Parietal lobe (tissue), 2 donors: Measurements from ENCODE around the gene ZBTB2. TPM values are rescaled to one million over a fixed set of nuclear protein-coding genes. Genes with fewer than 3 reads are reported as not detected.

ENCODE experiments used
- small RNA-seq: library from RNA; depleted of rRNA; stranded (forward); fragments of <200 nt; gene quantifications from one replicate; pipeline ENCODE3, GENCODE V24; 2014; ENCODE audit warnings: low replicate concordance
- total RNA-seq: library from RNA; depleted of rRNA; stranded (reverse); fragments of >200 nt; gene quantifications from one replicate; pipeline ENCODE4 v1.2.3, GENCODE V29; 2014

The ZBTB2 gene, protein sequence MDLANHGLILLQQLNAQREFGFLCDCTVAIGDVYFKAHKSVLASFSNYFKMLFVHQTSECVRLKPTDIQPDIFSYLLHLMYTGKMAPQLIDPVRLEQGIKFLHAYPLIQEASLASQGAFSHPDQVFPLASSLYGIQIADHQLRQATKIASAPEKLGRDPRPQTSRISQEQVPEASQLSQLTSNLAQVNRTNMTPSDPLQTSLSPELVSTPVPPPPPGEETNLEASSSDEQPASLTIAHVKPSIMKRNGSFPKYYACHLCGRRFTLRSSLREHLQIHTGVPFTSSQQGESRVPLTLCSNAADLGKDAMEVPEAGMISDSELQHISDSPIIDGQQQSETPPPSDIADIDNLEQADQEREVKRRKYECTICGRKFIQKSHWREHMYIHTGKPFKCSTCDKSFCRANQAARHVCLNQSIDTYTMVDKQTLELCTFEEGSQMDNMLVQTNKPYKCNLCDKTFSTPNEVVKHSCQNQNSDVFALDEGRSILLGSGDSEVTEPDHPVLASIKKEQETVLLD
- 10.3 TPM for total RNA-seq

GRCh38 chr6:151391471-151392413 lies at the start of gene ZBTB2:
Gene ZBTB2, minus strand, starts transcription at chr6:151391559. Its CDS starts 17,922 bp downstream, at chr6:151373637.

Small RNA genes lying within 50 kb of the gene (small RNA-seq; reads per million reads assigned to genes)
- gene RF00019 = not detected

Other genes starting within 250 kb of the ZBTB2 start
- 48.8 TPM for gene AKAP12, start 151.6 kb downstream of the ZBTB2 start, total RNA-seq
- gene RMND1, start 60.6 kb upstream of the ZBTB2 start, total RNA-seq = 36.9 TPM
- 2.8 TPM for gene CCDC170, start 102.5 kb upstream of the ZBTB2 start, total RNA-seq